ENCODE measurements around the gene KIFBP. TPM values are rescaled to one million over a fixed set of nuclear protein-coding genes. Genes with fewer than 3 reads are reported as not detected.
"Not testable (repeated sequence)": the region's sequence is repeated elsewhere in the genome, so short reads cannot be mapped to it uniquely, and the experiment has no call there.

KIFBP gene
- polyA plus RNA-seq, 1 of the 3 experiments (the other 2 are of a cell fraction): 16.9 TPM

GRCh38 chr10:69010151-69010640 lies 21.6 kb downstream of the KIFBP start:
- no peaks in the 10 kb centered on the region; the same call in 1 of the 2 replicates for H3K79me2 ChIP-seq (ENCODE audit: insufficient read depth)
- H3K4me1 ChIP-seq (ENCODE audit: control insufficient read depth in 1 of 2, insufficient read depth in 2 of 2, low read depth in 1 of 2, low read length in 1 of 2): no peaks in the 10 kb centered on the region
- no peak overlapping the region for H3K4me3 ChIP-seq (ENCODE audit: low read depth in 2 of 2, low read length in 1 of 2)
- no peaks in the 10 kb centered on the region for H3K27me3 ChIP-seq (ENCODE audit: insufficient read depth)
- no peak overlapping the region for H3K27ac ChIP-seq (ENCODE audit: low read depth in 2 of 2, low read length in 1 of 2)
- no peak overlapping the region for H3K9ac ChIP-seq
- H3F3A ChIP-seq (replicated peaks; ENCODE audit: insufficient read depth): peaks cover 7% of the 10 kb centered on the region
- H3K36me3 ChIP-seq (replicated peaks in 1 of 2; ENCODE audit: control insufficient read depth in 1 of 2, insufficient read depth in 2 of 2, low read length in 1 of 2): peaks cover 49 to 65% of the 10 kb centered on the region in 2 experiments
- no peak overlapping the region for H2AFZ ChIP-seq (ENCODE audit: low read depth)
- no peak overlapping the region for H3K4me2 ChIP-seq
- TF ChIP-seq RFX5 (IDR thresholded peaks at IDR 0.05; ENCODE audit: low read length) (no peak), FOXJ3 (CRISPR knock-in tag; IDR thresholded peaks at IDR 0.05) (no peak), CHD2 (IDR thresholded peaks at IDR 0.05; ENCODE audit: low read length, partially characterized antibody) (no peak)
- TF ChIP-seq, protein P1, sequence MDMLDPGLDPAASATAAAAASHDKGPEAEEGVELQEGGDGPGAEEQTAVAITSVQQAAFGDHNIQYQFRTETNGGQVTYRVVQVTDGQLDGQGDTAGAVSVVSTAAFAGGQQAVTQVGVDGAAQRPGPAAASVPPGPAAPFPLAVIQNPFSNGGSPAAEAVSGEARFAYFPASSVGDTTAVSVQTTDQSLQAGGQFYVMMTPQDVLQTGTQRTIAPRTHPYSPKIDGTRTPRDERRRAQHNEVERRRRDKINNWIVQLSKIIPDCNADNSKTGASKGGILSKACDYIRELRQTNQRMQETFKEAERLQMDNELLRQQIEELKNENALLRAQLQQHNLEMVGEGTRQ (IDR thresholded peaks at IDR 0.05; ENCODE audit: borderline replicate concordance, low read depth, low read length): no peak
- 55% methylated on average over 1 of the region's 1 CpG for WGBS (ENCODE audit: low lambda C conversion rate)
- ChIA-PET POLR2A (interaction anchor here (0.7 kb wide), 1 partner anchor 73 kb away, joined by 3 read pairs; no protein-coding TSS in a partner anchor), CTCF (interaction anchor here (1.1 to 2.3 kb wide), 2 partner anchors 10 to 83 kb away, joined by 4 to 11 read pairs; no protein-coding TSS in a partner anchor)
- H3K9me3 ChIP-seq: no peaks in the 10 kb centered on the region
- DNase-seq: no peak
- H3K9me2 ChIP-seq: no peaks in the 10 kb centered on the region
- no peaks in the 10 kb centered on the region for H4K20me1 ChIP-seq (ENCODE audit: insufficient read depth)

DNA sequence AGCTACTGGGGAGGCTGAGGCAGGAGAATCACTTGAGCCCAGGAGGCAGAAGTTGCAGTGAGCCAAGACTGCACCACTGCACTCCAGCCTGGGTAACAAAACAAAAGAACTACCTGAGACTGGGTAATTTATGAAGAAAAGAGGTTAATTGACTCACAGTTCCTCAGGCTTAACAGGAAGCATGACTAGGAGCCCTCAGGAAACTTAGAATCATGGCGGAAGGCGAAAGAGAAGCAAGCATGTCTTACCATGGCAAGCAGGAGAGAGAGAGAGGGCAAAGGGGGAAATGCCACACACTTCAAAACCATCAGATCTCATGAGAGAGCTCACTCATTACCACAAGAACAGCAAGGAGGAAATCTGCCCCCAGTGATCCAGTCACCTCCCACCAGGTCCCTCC lies 24.2 kb downstream of the KIFBP start:
- H3K27me3 ChIP-seq (ENCODE audit: insufficient read depth); H3K9me3 ChIP-seq; H3K9ac ChIP-seq; DNase-seq; H3K4me2 ChIP-seq; POLR2A ChIA-PET; CTCF ChIA-PET; H3F3A ChIP-seq (replicated peaks; ENCODE audit: insufficient read depth); H3K9me2 ChIP-seq; H3K79me2 ChIP-seq (ENCODE audit: insufficient read depth); H3K27ac ChIP-seq (ENCODE audit: low read depth in 2 of 2, low read length in 1 of 2); H2AFZ ChIP-seq (ENCODE audit: low read depth); H3K4me3 ChIP-seq (ENCODE audit: low read depth in 2 of 2, low read length in 1 of 2); H3K4me1 ChIP-seq (ENCODE audit: control insufficient read depth in 1 of 2, insufficient read depth in 2 of 2, low read depth in 1 of 2, low read length in 1 of 2); H4K20me1 ChIP-seq (ENCODE audit: insufficient read depth): not testable (repeated sequence)
- WGBS (ENCODE audit: low lambda C conversion rate): 95% methylated on average over 2 of the region's 2 CpGs
- peaks cover 42 to 61% of the 10 kb centered on the region in 2 experiments for H3K36me3 ChIP-seq (replicated peaks in 1 of 2; ENCODE audit: control insufficient read depth in 1 of 2, insufficient read depth in 2 of 2, low read length in 1 of 2)

DNA sequence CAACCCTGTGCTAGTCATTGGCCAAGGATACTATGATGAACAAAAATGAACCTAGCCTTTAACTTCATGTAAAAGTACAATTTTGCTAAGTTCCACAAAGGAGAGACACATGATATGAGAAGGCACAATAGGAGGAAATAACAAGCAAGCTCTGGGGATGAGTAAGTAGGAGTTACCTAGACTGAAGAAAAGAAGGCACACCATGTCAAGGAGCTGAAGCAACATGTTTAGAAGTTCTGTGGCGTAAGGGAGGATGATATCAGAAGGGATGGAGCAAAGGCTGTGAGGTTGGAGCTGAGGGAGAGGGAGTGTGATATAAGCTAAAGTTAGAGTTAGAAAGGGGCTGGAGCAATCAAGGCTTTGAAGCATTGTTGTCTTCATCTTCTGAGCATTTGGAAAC lies 25.6 kb downstream of the KIFBP start:
- POLR2A ChIA-PET: no interaction called here
- H3K4me2 ChIP-seq: no peak overlapping the region
- no peaks in the 10 kb centered on the region for H4K20me1 ChIP-seq (ENCODE audit: insufficient read depth)
- H3K79me2 ChIP-seq (ENCODE audit: insufficient read depth): no peaks in the 10 kb centered on the region
- no peak overlapping the region for H2AFZ ChIP-seq (ENCODE audit: low read depth)
- WGBS (ENCODE audit: low lambda C conversion rate): 95% methylated on average over 1 of the region's 1 CpG
- CTCF ChIA-PET: interaction anchor here (0.9 kb wide), 1 partner anchor 21 kb away, joined by 3 read pairs; no protein-coding TSS in a partner anchor
- no peak overlapping the region for H3K9ac ChIP-seq
- no peak for DNase-seq
- no peaks in the 10 kb centered on the region for H3K27me3 ChIP-seq (ENCODE audit: insufficient read depth)
- peaks cover 36 to 52% of the 10 kb centered on the region in 2 experiments for H3K36me3 ChIP-seq (replicated peaks in 1 of 2; ENCODE audit: control insufficient read depth in 1 of 2, insufficient read depth in 2 of 2, low read length in 1 of 2)
- H3K4me1 ChIP-seq (ENCODE audit: control insufficient read depth in 1 of 2, insufficient read depth in 2 of 2, low read depth in 1 of 2, low read length in 1 of 2): no peaks in the 10 kb centered on the region
- H3F3A ChIP-seq (replicated peaks; ENCODE audit: insufficient read depth): peaks cover 7% of the 10 kb centered on the region
- no peak overlapping the region for H3K4me3 ChIP-seq (ENCODE audit: low read depth in 2 of 2, low read length in 1 of 2)
- no peaks in the 10 kb centered on the region for H3K9me2 ChIP-seq
- TF ChIP-seq GABPA (IDR thresholded peaks at IDR 0.05; ENCODE audit: low read depth) (no peak), POLR2AphosphoS5 (IDR thresholded peaks at IDR 0.05; ENCODE audit: low read depth, low read length) (no peak), TCF12 (IDR thresholded peaks at IDR 0.05) (no peak), ELF1 (IDR thresholded peaks at IDR 0.05) (no peak), SIN3A (IDR thresholded peaks at IDR 0.05; ENCODE audit: borderline replicate concordance, low read depth, low read length) (no peak), TAF1 (IDR thresholded peaks at IDR 0.05; ENCODE audit: borderline replicate concordance, low read depth, low read length) (no peak), SMC3 (IDR thresholded peaks at IDR 0.05; ENCODE audit: low read depth, low read length) (no peak), MEF2A (IDR thresholded peaks at IDR 0.05; ENCODE audit: borderline replicate concordance, low read depth) (no peak), GATA2 (CRISPR knock-in tag; IDR thresholded peaks at IDR 0.05) (no peak), ZBTB33 (IDR thresholded peaks at IDR 0.05; ENCODE audit: borderline replicate concordance, low read depth) (no peak), NRF1 (IDR thresholded peaks at IDR 0.05; ENCODE audit: low read depth, low read length) (no peak)
- TF ChIP-seq, protein P1 (IDR thresholded peaks at IDR 0.05; ENCODE audit: borderline replicate concordance, low read depth, low read length): no peak
- TF ChIP-seq, protein P2, sequence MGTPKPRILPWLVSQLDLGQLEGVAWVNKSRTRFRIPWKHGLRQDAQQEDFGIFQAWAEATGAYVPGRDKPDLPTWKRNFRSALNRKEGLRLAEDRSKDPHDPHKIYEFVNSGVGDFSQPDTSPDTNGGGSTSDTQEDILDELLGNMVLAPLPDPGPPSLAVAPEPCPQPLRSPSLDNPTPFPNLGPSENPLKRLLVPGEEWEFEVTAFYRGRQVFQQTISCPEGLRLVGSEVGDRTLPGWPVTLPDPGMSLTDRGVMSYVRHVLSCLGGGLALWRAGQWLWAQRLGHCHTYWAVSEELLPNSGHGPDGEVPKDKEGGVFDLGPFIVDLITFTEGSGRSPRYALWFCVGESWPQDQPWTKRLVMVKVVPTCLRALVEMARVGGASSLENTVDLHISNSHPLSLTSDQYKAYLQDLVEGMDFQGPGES (IDR thresholded peaks at IDR 0.05; ENCODE audit: low read depth, low read length): no peak
- no peaks in the 10 kb centered on the region for H3K9me3 ChIP-seq
- H3K27ac ChIP-seq (ENCODE audit: low read depth in 2 of 2, low read length in 1 of 2): no peak overlapping the region
